GM12872 (cell line): ENCODE measurements around the gene CPNE4.

ENCODE experiments used
- CTCF ChIP-seq: IDR thresholded peaks from 3 replicates; pipeline ENCODE4 v1.5.1; 2011; ENCODE audit warnings: low read depth, mild to moderate bottlenecking, low read length, moderate library complexity; ENCODE audit not compliant: insufficient read depth

The CPNE4 gene

GRCh38 chr3:131789188-131789587 lies 245.6 kb downstream of the CPNE4 start:
- no peak for TF ChIP-seq CTCF

GRCh38 chr3:131786386-131786785 lies 248.4 kb downstream of the CPNE4 start:
- no peak for TF ChIP-seq CTCF

GRCh38 chr3:131782751-131783150 lies 252.1 kb downstream of the CPNE4 start:
- TF ChIP-seq CTCF: no peak

GRCh38 chr3:131778526-131778925 lies 256.3 kb downstream of the CPNE4 start:
- no peak for TF ChIP-seq CTCF

GRCh38 chr3:131775650-131776049 lies 259.2 kb downstream of the CPNE4 start:
- no peak for TF ChIP-seq CTCF

- TF ChIP-seq CTCF: no peak
These were observed 262.4 kb downstream of the CPNE4 start for GRCh38 chr3:131772269-131773026.

- no peak for TF ChIP-seq CTCF
These were observed 271.7 kb downstream of the CPNE4 start for GRCh38 chr3:131762981-131763564.
